ENCODE measurements around the gene TIGAR. TPM values are rescaled to one million over a fixed set of nuclear protein-coding genes. Genes with fewer than 3 reads are reported as not detected.

The TIGAR gene
- total and polyA plus RNA-seq, 2 of the 8 experiments (the other 6 are each of a cell fraction or from before 2014, with no cell fraction given), result 3.8 to 26.4 TPM

DNA sequence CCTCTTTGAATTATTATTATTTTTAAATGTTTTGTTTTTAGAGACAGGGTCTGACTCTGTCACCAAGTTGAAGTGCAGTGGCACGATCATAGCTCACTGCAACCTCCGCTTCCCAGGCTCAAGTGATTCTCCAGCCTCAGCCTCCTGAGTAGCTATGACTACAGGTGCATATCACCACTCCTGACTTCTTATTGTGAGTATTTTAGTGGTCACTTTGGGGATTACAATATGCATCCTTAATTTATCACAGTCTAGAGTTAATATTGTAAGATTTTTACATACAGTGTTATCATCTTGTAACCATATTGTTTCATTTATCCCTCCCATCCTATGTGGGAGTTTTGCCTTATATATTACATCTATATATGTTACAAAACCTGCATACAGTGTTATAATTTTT lies 45.1 kb downstream of the TIGAR start:
- Histone ChIP-seq H4K8ac (ENCODE audit: extremely low read depth, insufficient read depth, low read length) (no peak overlapping the region), H3K27me3 (replicated peaks in 1 of 4; ENCODE audit: control insufficient read depth in 3 of 4, extremely low read depth in 1 of 4, insufficient read depth in 3 of 4, low read length in 3 of 4) (no peaks in the 10 kb centered on the region; a peak in 1 of 7 replicates)
- WGBS, 2 experiments (ENCODE audit: extremely low coverage in 1 of 2, insufficient coverage in 1 of 2, insufficient read length in 1 of 2, insufficient replicate concordance in 2 of 2, low coverage in 1 of 2, low lambda C conversion rate in 2 of 2, missing lambda C conversion rate in 1 of 2), result 85% methylated on average over 2 of the region's 2 CpGs; no CpG with 5 or more reads in 1 of the 2 experiments

More for the DNA sequence above, 45.1 kb downstream of the TIGAR start:
- Histone ChIP-seq H2AFZ (ENCODE audit: low read length) (no peak overlapping the region), H3K4ac (replicated peaks; ENCODE audit: insufficient read length, low read depth, low read length) (no peak overlapping the region), H4K20me1 (replicated peaks in 1 of 2; ENCODE audit: control insufficient read depth in 1 of 2, insufficient read depth in 2 of 2, low read length in 2 of 2) (no peaks in the 10 kb centered on the region), H4K5ac (ENCODE audit: insufficient read length, low read depth, low read length) (no peak overlapping the region), H3K23me2 (ENCODE audit: low read depth, low read length) (no peaks in the 10 kb centered on the region), H3K9me3 (ENCODE audit: insufficient read depth in 2 of 2, low read depth in 1 of 2, low read length in 1 of 2) (no peaks in the 10 kb centered on the region), H3K18ac (ENCODE audit: extremely low read depth, low read length) (no peak overlapping the region), H3K14ac (ENCODE audit: insufficient read length) (no peak overlapping the region), H3K56ac (replicated peaks; ENCODE audit: insufficient read length, low read depth, low read length) (no peak overlapping the region), H4K91ac (replicated peaks; ENCODE audit: insufficient read length, low read length) (no peak overlapping the region), H2BK15ac (ENCODE audit: low read length) (no peak overlapping the region), H2AK5ac (ENCODE audit: low read depth, low read length) (no peak overlapping the region), H3K23ac (ENCODE audit: insufficient read length) (no peak overlapping the region), H3K4me3 (ENCODE audit: extremely low read depth in 1 of 4, insufficient read depth in 2 of 4, low read depth in 3 of 4, low read length in 4 of 4) (no peak overlapping the region), H3K36me3 (ENCODE audit: control insufficient read depth in 2 of 4, insufficient read depth in 4 of 4, low read length in 3 of 4) (no peaks in the 10 kb centered on the region), H3K79me2 (ENCODE audit: control insufficient read depth in 1 of 2, insufficient read depth in 2 of 2, low read length in 2 of 2) (no peaks in the 10 kb centered on the region), H2BK5ac (ENCODE audit: low read depth, low read length) (no peak overlapping the region), H2BK120ac (replicated peaks; ENCODE audit: low read depth, low read length) (no peak overlapping the region), H3K4me1 (replicated peaks in 1 of 4; ENCODE audit: control insufficient read depth in 3 of 4, insufficient read depth in 4 of 4, low read length in 3 of 4) (no peaks in the 10 kb centered on the region), H3K27ac (ENCODE audit: low read depth, low read length) (no peak overlapping the region), H2BK20ac (ENCODE audit: low read length) (no peak overlapping the region), H3K79me1 (ENCODE audit: low read depth, low read length) (no peaks in the 10 kb centered on the region), H3K9ac (replicated peaks in 1 of 4; ENCODE audit: extremely low read depth in 1 of 4, low read depth in 3 of 4, low read length in 3 of 4) (no peak overlapping the region), H2BK12ac (ENCODE audit: low read depth, low read length) (no peak overlapping the region), H3K4me2 (ENCODE audit: insufficient read depth in 1 of 2, low read depth in 2 of 2, low read length in 2 of 2) (no peak overlapping the region)
- ChIA-PET POLR2A (ENCODE audit: partially characterized antibody) (interaction anchor here (1.1 kb wide), 1 partner anchor 55 kb away, joined by 3 read pairs; no protein-coding TSS in a partner anchor), CTCF (ENCODE audit: partially characterized antibody) (interaction anchor here (1.2 to 2.0 kb wide), 5 partner anchors 13 to 450 kb away, joined by 3 to 5 read pairs (median 3); no protein-coding TSS in a partner anchor)
- TF ChIP-seq ASH2L (IDR thresholded peaks at IDR 0.05; ENCODE audit: low read length), result no peak
- no peak for TF ChIP-seq ZNF274 (IDR thresholded peaks at IDR 0.05; ENCODE audit: borderline replicate concordance, extremely low read depth, low read length)
- TF ChIP-seq GABPA (IDR thresholded peaks at IDR 0.05; ENCODE audit: borderline replicate concordance, insufficient read depth, low read length), result no peak
- TF ChIP-seq SRF (IDR thresholded peaks at IDR 0.05; ENCODE audit: low read depth, low read length), result no peak
- TF ChIP-seq KDM5A (IDR thresholded peaks at IDR 0.05; ENCODE audit: low read length), result no peak
- TF ChIP-seq HDAC6 (IDR thresholded peaks at IDR 0.05; ENCODE audit: low read depth, low read length), result no peak
- no peak for FAIRE-seq
- no peak for DNase-seq (ENCODE audit: low read depth in 1 of 2, low spot score in 2 of 2)
